Thoracic aorta (tissue), 2 donors: Measurements from ENCODE around the gene TLX2. TPM values are rescaled to one million over a fixed set of nuclear protein-coding genes. Genes with fewer than 3 reads are reported as not detected.
"Not testable (repeated sequence)": the region's sequence is repeated elsewhere in the genome, so short reads cannot be mapped to it uniquely, and the experiment has no call there.

ENCODE experiments used
- ATAC-seq: fragments of 150-250 bp; one replicate; pipeline ENCODE4 v1.8.0; 2017; ENCODE audit warnings: low read depth; ENCODE audit not compliant: insufficient number of reproducible peaks, low FRiP score
- DNase-seq: peaks from one replicate; pipeline ENCODE4 v3.0.0-alpha.2; 2020; ENCODE audit warnings: low spot score
- H3K27ac ChIP-seq, 2 donors: fragments of 200-600 bp; sonication (generic); 1 replicate in 1 of 2; 2 replicates in 1 of 2; pipeline ENCODE4 v1.5.1; 2016; ENCODE audit warnings: mild to moderate bottlenecking in 2 of 2, moderate library complexity in 2 of 2
- H3K27me3 ChIP-seq: fragments of 200-600 bp; sonication (generic); replicated peaks from 2 replicates; pipeline ENCODE4 v1.6.0; 2016; ENCODE audit warnings: mild to moderate bottlenecking; ENCODE audit not compliant: insufficient read depth
- H3K36me3 ChIP-seq: fragments of 200-600 bp; sonication (generic); one replicate; pipeline ENCODE4 v1.5.1; 2016
- H3K4me1 ChIP-seq, 2 donors: fragments of 200-600 bp; sonication (generic); 1 replicate in 1 of 2; 2 replicates in 1 of 2; pipeline versions ENCODE4 v1.5.1 to v1.6.0; 2016; ENCODE audit warnings: low read depth in 2 of 2, mild to moderate bottlenecking in 1 of 2; ENCODE audit not compliant: control insufficient read depth in 1 of 2
- H3K4me3 ChIP-seq: fragments of 200-600 bp; sonication (generic); 2 replicates; pipeline ENCODE4 v1.5.1; 2016; ENCODE audit warnings: mild to moderate bottlenecking
- H3K9me3 ChIP-seq: fragments of 200-600 bp; sonication (generic); 2 replicates; pipeline ENCODE4 v1.5.1; 2016
- total RNA-seq, 2 donors: library from RNA; depleted of rRNA; stranded (reverse); fragments of >200 nt; gene quantifications; one replicate each; pipeline versions ENCODE4 v1.1.0 to v1.2.3, GENCODE V29; 2016
- TF ChIP-seq, protein P1 (sequence below): fragments of 200-600 bp; sonication (generic); IDR thresholded peaks from one replicate; pipeline ENCODE4 v1.5.1; 2019; ENCODE audit warnings: antibody characterized with exemption

The TLX2 gene
- total RNA-seq = not detected

DNA sequence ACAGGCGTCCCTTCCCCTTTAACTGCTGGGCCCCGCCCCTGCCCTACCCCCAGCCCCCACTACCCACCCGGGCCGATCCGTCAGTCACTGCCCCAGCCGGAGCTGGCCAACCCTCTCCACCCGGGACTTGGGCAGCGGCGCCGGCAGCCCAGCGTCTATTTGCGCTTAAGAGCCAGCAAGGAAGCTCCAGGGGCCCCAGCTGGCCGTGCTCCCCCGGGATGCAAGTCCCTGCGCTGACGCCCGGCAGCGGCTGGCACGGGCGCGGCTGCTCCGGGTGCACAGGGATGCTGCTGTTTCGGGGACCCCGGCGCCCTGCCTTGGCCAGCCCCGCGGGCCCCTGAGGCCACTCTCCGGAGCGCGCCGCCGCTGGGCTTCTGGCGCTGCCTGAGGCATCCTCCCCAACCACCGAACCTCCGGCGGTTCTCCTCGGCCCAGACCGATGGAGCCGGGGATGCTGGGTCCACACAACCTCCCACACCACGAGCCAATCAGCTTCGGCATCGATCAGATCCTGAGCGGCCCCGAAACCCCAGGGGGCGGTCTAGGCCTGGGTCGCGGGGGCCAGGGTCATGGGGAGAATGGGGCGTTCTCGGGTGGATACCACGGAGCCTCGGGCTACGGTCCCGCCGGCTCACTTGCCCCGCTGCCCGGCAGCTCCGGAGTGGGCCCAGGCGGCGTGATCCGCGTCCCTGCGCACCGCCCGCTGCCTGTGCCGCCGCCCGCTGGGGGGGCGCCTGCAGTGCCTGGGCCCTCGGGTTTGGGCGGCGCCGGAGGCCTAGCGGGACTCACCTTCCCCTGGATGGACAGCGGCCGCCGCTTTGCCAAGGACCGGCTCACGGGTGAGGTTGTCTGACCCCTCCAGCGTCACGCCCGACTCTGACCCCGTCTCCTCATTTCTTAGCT, at the start of gene TLX2:
Gene TLX2 (plus strand): TSS at position 83 of the 903 bp plus-strand sequence. CDS start 357 bp downstream, at position 440.
- Histone ChIP-seq H3K4me3 (peak within 1 kb of the TSS; percentile 50), H3K9me3 (no peaks in the 10 kb centered on the region), H3K27me3 (peaks cover 64% of the 10 kb centered on the region), H3K36me3 (no peaks in the 10 kb centered on the region), H3K27ac (no peak within 1 kb of the TSS), H3K4me1 (peaks cover 8 to 29% of the 10 kb centered on the region in 2 donors)
- ATAC-seq (no peak), DNase-seq (no peak)
- TF ChIP-seq, protein P1, sequence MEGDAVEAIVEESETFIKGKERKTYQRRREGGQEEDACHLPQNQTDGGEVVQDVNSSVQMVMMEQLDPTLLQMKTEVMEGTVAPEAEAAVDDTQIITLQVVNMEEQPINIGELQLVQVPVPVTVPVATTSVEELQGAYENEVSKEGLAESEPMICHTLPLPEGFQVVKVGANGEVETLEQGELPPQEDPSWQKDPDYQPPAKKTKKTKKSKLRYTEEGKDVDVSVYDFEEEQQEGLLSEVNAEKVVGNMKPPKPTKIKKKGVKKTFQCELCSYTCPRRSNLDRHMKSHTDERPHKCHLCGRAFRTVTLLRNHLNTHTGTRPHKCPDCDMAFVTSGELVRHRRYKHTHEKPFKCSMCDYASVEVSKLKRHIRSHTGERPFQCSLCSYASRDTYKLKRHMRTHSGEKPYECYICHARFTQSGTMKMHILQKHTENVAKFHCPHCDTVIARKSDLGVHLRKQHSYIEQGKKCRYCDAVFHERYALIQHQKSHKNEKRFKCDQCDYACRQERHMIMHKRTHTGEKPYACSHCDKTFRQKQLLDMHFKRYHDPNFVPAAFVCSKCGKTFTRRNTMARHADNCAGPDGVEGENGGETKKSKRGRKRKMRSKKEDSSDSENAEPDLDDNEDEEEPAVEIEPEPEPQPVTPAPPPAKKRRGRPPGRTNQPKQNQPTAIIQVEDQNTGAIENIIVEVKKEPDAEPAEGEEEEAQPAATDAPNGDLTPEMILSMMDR = no peak

DNA sequence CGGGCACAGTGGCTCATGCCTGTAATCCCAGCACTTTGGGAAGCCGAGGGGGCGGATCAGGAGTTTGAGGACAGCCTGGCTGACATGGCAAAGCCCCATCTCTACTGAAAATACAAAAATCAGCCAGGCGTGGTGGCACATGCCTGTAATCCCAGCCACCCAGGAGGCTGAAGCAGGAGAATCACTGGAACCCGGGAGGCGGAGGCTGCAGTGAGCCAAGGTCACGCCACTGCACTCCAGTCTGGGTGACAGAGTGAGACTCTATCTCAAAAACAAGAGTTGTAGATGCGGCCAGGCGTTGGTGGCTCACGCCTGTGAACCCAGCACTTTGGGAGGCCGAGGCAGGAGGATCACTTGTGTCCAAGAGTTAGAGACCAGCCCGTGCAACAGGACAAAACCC, 43.5 kb upstream of the TLX2 start:
- H3K36me3 ChIP-seq, H3K4me3 ChIP-seq, H3K27me3 ChIP-seq, H3K9me3 ChIP-seq, H3K27ac ChIP-seq, DNase-seq, ATAC-seq: not testable (repeated sequence)
- peaks cover 17 to 22% of the 10 kb centered on the region in 2 donors for H3K4me1 ChIP-seq

DNA sequence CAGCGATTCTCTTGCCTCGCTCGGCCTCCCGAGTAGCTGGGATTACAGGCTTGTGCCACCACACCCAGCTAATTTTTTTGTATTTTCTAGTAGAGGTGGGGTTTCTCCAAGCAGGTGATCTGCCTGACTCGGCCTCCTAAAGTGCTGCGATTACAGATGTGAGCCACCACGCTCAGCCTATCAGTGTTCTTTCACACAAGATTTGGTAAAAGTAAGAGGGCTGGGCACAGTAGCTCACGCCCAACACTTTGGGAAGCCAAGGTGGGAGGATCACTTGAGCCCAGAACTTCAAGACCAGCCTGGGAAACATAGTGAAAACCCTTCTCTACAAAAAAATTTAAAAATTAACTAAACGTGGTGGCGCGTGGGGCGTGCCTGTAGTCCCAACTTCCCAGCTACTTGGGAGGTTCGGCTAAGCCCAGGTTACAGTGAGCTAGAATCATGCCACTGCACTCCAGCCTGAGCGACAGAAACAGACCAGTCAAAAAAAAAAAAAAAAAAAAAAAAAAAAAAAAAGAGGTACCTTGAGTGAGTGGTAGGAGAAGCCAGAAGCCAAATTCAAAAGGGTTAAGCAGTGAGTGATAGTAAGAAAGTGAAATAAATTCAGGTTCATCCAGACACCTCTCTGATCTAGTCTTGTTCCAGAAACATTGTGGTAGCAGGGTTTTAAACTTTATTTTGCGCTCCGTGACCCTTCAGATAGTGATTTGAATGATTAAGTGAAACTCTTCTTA, 42.8 kb upstream of the TLX2 start:
- TF ChIP-seq, protein P1 = no peak
- Histone ChIP-seq H3K9me3 (no peaks in the 10 kb centered on the region), H3K27ac (peak overlapping the region; percentile 86 to 90), H3K36me3 (peaks cover 6% of the 10 kb centered on the region), H3K4me1 (peaks cover 13 to 16% of the 10 kb centered on the region in 2 donors), H3K4me3 (peak overlapping the region; percentile 72), H3K27me3 (no peaks in the 10 kb centered on the region)
- DNase-seq (no peak), ATAC-seq (no peak)

DNA sequence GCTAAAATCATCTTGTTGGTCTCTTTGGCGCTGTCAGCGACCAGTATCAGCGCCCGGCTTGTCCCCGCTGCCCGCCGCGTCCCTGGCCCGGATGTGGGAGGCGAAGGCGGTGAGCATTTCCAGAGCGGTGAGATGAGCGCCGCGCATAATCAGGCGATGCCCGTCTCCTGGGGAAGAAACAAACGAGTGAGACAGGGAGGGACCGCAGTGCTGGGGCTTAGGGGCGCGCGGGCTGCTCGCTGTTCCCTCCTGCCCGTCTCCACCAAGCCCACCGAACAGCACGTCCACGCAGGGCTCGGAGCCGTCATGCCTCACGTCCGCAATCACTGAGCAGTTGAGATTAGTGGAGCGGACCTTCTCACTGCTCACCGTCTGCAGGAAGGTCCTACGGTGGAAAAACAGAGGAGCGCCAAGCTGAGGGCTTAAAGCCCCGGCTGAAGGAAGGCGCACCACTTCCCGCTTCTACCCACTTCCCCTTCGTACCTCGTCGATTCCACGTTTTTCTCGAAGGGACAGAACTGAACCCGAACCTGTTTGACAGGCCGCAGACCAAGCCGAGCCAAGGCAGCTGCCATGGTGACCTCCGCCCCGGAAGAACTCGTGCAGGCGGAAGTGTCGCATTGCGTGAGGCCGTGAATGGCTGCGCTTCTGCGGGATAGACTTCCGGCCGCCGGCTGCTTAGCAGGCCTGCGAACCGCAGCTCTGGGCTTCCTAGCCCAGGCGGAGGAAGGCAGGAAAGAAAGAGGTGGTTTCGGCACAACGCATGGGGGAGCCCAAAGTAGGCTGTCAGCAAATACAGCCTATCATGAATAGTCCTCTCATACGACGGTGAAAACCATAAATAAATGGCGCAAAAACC, 41.9 kb upstream of the TLX2 start, which contains the start of gene MRPL53:
Gene MRPL53 (minus strand): TSS at position 595 of the 859 bp plus-strand sequence. CDS start 20 bp downstream, at position 575.
- TF ChIP-seq, protein P1 = no peak
- no peaks in the 10 kb centered on the region for H3K9me3 ChIP-seq
- H3K27ac ChIP-seq = peak within 1 kb of the TSS; percentile 86 to 90
- H3K27me3 ChIP-seq = no peaks in the 10 kb centered on the region
- peaks cover 13 to 16% of the 10 kb centered on the region in 2 donors for H3K4me1 ChIP-seq
- ATAC-seq = peak; percentile 76
- DNase-seq = peak; percentile 74
- H3K36me3 ChIP-seq = peaks cover 6% of the 10 kb centered on the region
- peak within 1 kb of the TSS; percentile 72 for H3K4me3 ChIP-seq

DNA sequence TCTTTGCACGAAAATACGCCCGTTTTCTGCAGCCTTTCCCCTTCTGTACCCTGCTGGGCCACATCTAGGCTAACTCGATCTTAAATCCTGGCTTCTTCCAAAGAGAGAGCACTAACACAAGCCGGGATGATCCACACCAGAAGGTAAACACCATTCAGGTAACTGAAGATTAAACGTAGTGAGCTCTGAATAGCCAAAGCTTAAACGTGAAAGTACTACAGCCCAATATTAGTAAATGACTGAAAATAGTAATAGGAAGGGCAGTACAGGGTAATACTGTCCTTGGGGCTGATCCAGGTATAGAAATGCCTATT, 41.3 kb upstream of the TLX2 start:
- Histone ChIP-seq H3K36me3 (peaks cover 6% of the 10 kb centered on the region), H3K4me1 (peaks cover 13 to 16% of the 10 kb centered on the region in 2 donors), H3K9me3 (no peaks in the 10 kb centered on the region), H3K4me3 (peak overlapping the region; percentile 72), H3K27me3 (no peaks in the 10 kb centered on the region), H3K27ac (peak overlapping the region; percentile 86 to 90)
- TF ChIP-seq, protein P1 = no peak
- DNase-seq (no peak), ATAC-seq (no peak)
